SK-MEL-5 (cell line): ENCODE data around the gene TNFSF15. TPM values are rescaled to one million over a fixed set of nuclear protein-coding genes. Genes with fewer than 3 reads are reported as not detected.
"Not testable (repeated sequence)": the region's sequence is repeated elsewhere in the genome, so short reads cannot be mapped to it uniquely, and the experiment has no call there.

Source experiments
- DNase-seq: peaks from one replicate; pipeline ENCODE4 v3.0.0-alpha.2; 2016; ENCODE audit warnings: low read depth, low spot score
- in situ Hi-C: cut with HindIII; loops from 2 replicates; pipeline ENCODE4 v1.10.0; 2016; ENCODE audit warnings: low sequenced_read_pairs, high pct_unique_total_duplicates, low pct_unique_long_range_greater_than_20kb
- total RNA-seq: library from RNA; depleted of rRNA; stranded (reverse); fragments of >200 nt; shearing (Covaris generic); gene quantifications from 2 replicates; pipeline ENCODE4 v1.2.3, GENCODE V29; 2014

TNFSF15 gene
- total RNA-seq, 1 experiment from 2014 or later = not detected

DNA sequence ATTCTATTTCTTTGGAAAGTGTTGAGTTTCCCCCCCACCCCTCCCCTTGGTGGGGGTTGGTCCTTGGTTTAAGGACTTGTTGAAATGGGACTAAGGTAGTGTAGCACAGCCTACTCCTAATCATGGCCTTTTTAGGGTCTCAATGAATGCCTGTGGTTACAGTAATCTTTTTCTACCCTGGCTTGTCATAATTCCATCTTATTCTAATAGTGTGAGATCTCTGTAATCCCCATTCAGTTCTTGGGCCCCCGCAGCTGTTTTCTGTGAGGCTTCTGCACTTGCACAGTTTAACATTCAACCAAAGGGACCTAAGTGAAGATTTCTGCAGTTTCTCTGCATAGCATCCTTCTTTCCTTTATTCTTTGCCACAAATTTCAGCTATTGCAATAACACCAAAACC is 30.7 kb downstream of the TNFSF15 start:
- in situ Hi-C loops = no loop called here
- no peak for DNase-seq

DNA sequence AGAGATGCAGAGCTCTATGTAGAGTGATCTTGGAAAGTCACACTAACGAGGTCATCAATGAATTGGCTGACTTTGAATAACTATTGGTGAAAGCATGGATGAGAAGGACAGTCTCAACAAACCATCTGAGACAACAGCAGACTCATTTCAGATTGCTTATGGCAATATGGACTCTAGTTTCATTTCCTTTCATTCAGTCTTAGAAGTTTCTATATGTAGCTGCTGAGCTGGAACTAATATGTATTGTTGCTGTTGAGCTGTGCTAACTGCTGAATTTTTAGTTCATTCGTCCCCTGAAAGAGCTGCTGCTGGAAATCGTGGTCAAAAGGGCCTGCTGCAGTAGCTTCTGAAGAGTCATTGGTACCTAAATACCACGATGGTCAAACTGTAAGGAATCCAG is 31.3 kb downstream of the TNFSF15 start:
- no peak for DNase-seq
- in situ Hi-C loops = no loop called here

DNA sequence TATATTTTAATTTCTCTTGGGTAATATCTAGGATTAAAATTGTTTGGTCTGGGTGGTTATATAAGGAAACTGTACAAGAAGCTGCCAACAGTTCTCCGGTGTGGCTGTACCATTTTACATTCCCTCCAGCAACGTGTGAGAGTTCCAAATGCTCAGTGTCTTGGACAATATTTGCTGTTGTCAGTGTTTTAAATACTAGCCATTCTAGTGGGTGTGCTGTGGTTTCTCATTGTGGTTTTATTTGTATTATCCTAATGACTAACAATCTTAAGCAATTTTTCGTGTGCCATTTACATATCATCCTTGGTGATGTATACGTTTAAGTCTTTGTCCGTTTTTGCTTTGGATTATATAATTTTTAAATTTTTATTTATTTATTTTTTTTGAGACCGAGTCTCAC is 34.0 kb downstream of the TNFSF15 start:
- no peak for DNase-seq
- in situ Hi-C loops = no loop called here

DNA sequence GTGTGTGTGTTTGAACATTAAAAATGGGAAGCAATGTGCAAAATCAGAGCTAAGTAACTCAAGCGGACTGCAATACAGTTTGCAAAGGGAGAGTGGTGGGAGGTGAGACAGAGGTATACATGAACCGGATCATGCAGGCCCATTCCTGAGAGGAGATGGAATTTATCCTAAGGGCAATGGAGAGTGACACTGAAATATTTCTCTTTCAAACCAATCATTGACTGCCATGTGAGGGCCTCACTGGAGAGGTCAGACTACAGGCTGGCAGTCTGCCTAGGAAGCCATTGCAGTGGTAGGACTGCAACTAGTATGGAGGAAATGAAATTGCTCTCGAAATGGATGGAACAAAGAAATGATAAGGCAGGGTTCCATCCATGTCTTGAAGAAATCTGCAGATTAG is 34.8 kb downstream of the TNFSF15 start:
- in situ Hi-C loops = no loop called here

GRCh38 chr9:114769624-114770023 is 36.2 kb downstream of the TNFSF15 start:
- in situ Hi-C loops = no loop called here
- DNase-seq = no peak

More for the DNA sequence above, 34.8 kb downstream of the TNFSF15 start:
- no peak for DNase-seq

- no peak for DNase-seq
- in situ Hi-C loops = no loop called here
Observed at GRCh38 chr9:114763220-114763619, 42.6 kb downstream of the TNFSF15 start.

GRCh38 chr9:114761523-114761922 is 44.3 kb downstream of the TNFSF15 start:
- DNase-seq = no peak
- in situ Hi-C loops = no loop called here

- no peak for DNase-seq
- in situ Hi-C loops = no loop called here
Observed at GRCh38 chr9:114759512-114760341, 46.1 kb downstream of the TNFSF15 start.

DNA sequence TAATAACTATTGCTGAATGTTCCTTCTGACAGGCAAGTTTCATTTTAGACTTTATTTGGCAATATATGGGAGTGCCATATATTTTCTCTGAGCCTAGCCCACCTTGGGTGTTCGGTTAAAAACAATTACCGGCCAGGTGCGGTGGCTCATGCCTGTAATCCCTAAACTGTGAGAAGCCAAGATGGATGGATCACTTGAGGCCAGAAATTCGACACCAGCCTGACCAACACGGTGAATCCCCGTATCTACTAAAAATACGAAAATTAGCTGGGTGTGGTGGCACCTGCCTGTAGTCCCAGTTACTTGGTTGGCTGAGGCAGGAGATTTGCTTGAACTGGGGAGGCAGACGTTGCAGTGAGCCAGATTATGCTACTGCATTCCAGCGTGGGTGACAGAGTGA is 47.9 kb downstream of the TNFSF15 start:
- no peak for DNase-seq
- in situ Hi-C loops = no loop called here

- no peak for DNase-seq
- in situ Hi-C loops = no loop called here
Observed at GRCh38 chr9:114757395-114757794, 48.4 kb downstream of the TNFSF15 start.

- DNase-seq = no peak
- in situ Hi-C loops = no loop called here
Observed at GRCh38 chr9:114756920-114757319, 48.9 kb downstream of the TNFSF15 start.

- in situ Hi-C loops = no loop called here
Observed at GRCh38 chr9:114754581-114754980, 51.3 kb downstream of the TNFSF15 start.

GRCh38 chr9:114746591-114747346 is 59.1 kb downstream of the TNFSF15 start:
- in situ Hi-C loops = no loop called here
- no peak for DNase-seq

More at GRCh38 chr9:114754581-114754980, 51.3 kb downstream of the TNFSF15 start:
- no peak for DNase-seq

- DNase-seq = no peak
Observed at GRCh38 chr9:114745879-114746550, 59.8 kb downstream of the TNFSF15 start.

GRCh38 chr9:114745108-114745848 is 60.6 kb downstream of the TNFSF15 start:
- in situ Hi-C loops = no loop called here
- DNase-seq = no peak

More at GRCh38 chr9:114745879-114746550, 59.8 kb downstream of the TNFSF15 start:
- in situ Hi-C loops = no loop called here

- no peak for DNase-seq
- in situ Hi-C loops = no loop called here
Observed at GRCh38 chr9:114743446-114743845, 62.4 kb downstream of the TNFSF15 start.

DNA sequence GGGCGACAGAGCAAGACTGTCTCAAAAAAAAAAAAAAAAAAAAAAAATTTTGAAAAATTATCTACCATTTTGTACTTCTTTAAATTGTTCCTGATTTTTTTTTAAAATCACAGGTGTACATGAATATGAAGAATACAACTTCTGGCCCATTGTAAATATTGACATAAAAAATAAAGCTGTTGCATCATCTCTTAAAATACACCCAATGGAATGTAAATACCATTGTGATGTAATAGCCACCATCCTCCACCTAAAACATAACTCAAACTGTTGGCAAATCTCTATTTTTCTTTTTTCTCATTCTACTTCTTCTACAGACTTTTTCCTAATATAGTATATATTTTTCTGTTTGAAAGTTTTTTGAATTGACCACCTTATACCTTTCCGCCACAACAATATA is 62.9 kb downstream of the TNFSF15 start:
- DNase-seq = no peak
- in situ Hi-C loops = no loop called here

GRCh38 chr9:114741521-114741920 is 64.3 kb downstream of the TNFSF15 start:
- DNase-seq, in situ Hi-C loops: not testable (repeated sequence)
